Mesothelial cell of epicardium (in vitro differentiated cells): ENCODE data around the gene HOXB1. TPM values are rescaled to one million over a fixed set of nuclear protein-coding genes. Genes with fewer than 3 reads are reported as not detected.

Source experiments
- DNase-seq, 2 experiments: peaks; one replicate each; pipeline ENCODE4 v3.0.0; 2021; ENCODE audit warnings: low spot score in 2 of 2; ENCODE audit not compliant: unreplicated experiment in 2 of 2
- H3K27ac Mint-ChIP-seq: 2 replicates; pipeline ENCODE4 v1.8.0; 2021; ENCODE audit warnings: mixed read lengths
- H3K27me3 Mint-ChIP-seq: 2 replicates; pipeline ENCODE4 v1.8.0; 2021; ENCODE audit warnings: low read depth, mixed read lengths
- H3K36me3 Mint-ChIP-seq: 2 replicates; pipeline ENCODE4 v1.8.0; 2021; ENCODE audit warnings: mixed read lengths
- H3K4me1 Mint-ChIP-seq: 2 replicates; pipeline ENCODE4 v1.8.0; 2021; ENCODE audit warnings: mixed read lengths
- H3K4me3 Mint-ChIP-seq: 2 replicates; pipeline ENCODE4 v1.8.0; 2021; ENCODE audit warnings: mild to moderate bottlenecking, moderate library complexity, mixed read lengths
- H3K9me3 Mint-ChIP-seq: 2 replicates; pipeline ENCODE4 v1.8.0; 2021; ENCODE audit warnings: mixed read lengths
- total RNA-seq: library from RNA; stranded (reverse); gene quantifications from 3 replicates; pipeline ENCODE4 v1.2.1, GENCODE V29; 2021
- TF ChIP-seq, protein P1 (sequence below): fragments of 200-600 bp; sonication (generic); IDR thresholded peaks from one replicate; pipeline ENCODE4 v1.5.0; 2021; ENCODE audit warnings: antibody characterized with exemption; ENCODE audit not compliant: unreplicated experiment

HOXB1 gene
- total RNA-seq, 1 donor from 2014 or later = 0.25 TPM

DNA sequence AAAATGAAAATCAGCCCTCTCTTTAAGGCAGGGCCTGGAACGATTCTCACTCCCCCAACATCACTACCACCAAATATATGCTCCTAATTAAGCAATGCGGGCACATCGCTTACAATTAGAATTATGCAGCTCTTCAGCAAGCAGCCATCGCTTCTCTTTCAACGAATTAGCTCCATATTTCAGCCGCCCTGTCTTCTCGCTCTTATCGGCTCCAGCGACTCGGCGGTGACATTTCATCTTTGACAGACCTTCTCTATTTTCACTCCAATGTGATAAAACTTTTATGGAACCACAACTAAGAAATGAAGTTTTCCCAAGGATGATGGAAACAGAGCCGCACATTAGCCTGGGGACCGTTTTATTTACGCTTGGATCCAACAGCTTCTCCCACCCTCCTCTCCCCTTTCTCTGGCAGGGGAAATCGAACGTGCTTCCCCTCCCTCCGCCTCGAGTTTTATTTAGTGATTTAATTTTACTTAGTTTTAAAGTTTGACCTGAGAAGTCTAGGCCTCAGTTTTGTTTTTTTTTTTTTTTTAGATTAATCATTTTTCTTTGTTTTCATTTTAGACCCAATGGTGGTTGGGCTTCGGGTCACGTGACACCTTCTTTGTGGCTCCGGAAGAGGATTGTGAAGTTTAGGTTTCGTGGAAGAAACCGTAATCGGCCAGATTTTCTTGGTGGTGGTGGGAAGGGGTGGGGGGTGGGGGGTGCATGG is 17.2 kb upstream of the HOXB1 start:
- H3K4me3 Mint-ChIP-seq = peak overlapping the region; percentile 26
- H3K27ac Mint-ChIP-seq = peak overlapping the region; percentile 99
- no peaks in the 10 kb centered on the region for H3K27me3 Mint-ChIP-seq
- peaks cover 73% of the 10 kb centered on the region for H3K4me1 Mint-ChIP-seq
- H3K36me3 Mint-ChIP-seq = peaks cover 16% of the 10 kb centered on the region
- TF ChIP-seq, protein P1, sequence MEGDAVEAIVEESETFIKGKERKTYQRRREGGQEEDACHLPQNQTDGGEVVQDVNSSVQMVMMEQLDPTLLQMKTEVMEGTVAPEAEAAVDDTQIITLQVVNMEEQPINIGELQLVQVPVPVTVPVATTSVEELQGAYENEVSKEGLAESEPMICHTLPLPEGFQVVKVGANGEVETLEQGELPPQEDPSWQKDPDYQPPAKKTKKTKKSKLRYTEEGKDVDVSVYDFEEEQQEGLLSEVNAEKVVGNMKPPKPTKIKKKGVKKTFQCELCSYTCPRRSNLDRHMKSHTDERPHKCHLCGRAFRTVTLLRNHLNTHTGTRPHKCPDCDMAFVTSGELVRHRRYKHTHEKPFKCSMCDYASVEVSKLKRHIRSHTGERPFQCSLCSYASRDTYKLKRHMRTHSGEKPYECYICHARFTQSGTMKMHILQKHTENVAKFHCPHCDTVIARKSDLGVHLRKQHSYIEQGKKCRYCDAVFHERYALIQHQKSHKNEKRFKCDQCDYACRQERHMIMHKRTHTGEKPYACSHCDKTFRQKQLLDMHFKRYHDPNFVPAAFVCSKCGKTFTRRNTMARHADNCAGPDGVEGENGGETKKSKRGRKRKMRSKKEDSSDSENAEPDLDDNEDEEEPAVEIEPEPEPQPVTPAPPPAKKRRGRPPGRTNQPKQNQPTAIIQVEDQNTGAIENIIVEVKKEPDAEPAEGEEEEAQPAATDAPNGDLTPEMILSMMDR = no peak
- DNase-seq = no peak
- no peaks in the 10 kb centered on the region for H3K9me3 Mint-ChIP-seq

- DNase-seq = no peak
- H3K9me3 Mint-ChIP-seq = no peaks in the 10 kb centered on the region
- H3K4me1 Mint-ChIP-seq = peaks cover 71% of the 10 kb centered on the region
These were observed 16.4 kb upstream of the HOXB1 start for GRCh38 chr17:48546924-48547807.

GRCh38 chr17:48546137-48546923 is 15.5 kb upstream of the HOXB1 start:
- H3K27me3 Mint-ChIP-seq = no peaks in the 10 kb centered on the region
- peaks cover 24% of the 10 kb centered on the region for H3K36me3 Mint-ChIP-seq
- TF ChIP-seq, protein P1 = no peak
- peak overlapping the region; percentile 99 for H3K27ac Mint-ChIP-seq
- no peak for DNase-seq
- H3K9me3 Mint-ChIP-seq = no peaks in the 10 kb centered on the region
- H3K4me1 Mint-ChIP-seq = peaks cover 70% of the 10 kb centered on the region
- H3K4me3 Mint-ChIP-seq = peak overlapping the region; percentile 42

More at GRCh38 chr17:48546924-48547807, 16.4 kb upstream of the HOXB1 start:
- peaks cover 19% of the 10 kb centered on the region for H3K36me3 Mint-ChIP-seq
- H3K27ac Mint-ChIP-seq = peak overlapping the region; percentile 99
- no peaks in the 10 kb centered on the region for H3K27me3 Mint-ChIP-seq
- TF ChIP-seq, protein P1 = no peak
- peak overlapping the region; percentile 42 for H3K4me3 Mint-ChIP-seq

DNA sequence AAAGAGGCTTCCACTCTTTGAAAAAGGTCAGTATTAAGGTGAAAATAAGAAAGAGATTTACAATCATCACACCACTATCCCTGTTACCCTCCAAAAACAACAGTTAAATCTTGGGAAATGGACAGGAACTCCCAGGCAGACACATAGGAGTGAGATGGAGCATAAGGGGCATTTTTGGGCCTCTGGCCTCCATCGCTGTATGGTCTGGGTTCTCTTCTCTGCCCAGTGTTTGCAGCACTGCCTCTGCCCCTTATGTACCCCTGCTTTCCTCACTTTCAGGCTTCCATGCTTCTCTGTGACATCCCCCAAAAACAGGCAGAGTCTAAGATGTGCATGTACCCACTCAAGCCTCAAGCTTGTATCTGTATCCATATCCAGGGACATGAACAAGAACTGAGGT is 14.7 kb upstream of the HOXB1 start:
- Mint-ChIP-seq H3K36me3 (peaks cover 24% of the 10 kb centered on the region), H3K27ac (peak overlapping the region; percentile 99), H3K4me3 (peak overlapping the region; percentile 91), H3K9me3 (no peaks in the 10 kb centered on the region), H3K4me1 (peaks cover 71% of the 10 kb centered on the region), H3K27me3 (no peaks in the 10 kb centered on the region)
- DNase-seq = no peak
- TF ChIP-seq, protein P1 = no peak

DNA sequence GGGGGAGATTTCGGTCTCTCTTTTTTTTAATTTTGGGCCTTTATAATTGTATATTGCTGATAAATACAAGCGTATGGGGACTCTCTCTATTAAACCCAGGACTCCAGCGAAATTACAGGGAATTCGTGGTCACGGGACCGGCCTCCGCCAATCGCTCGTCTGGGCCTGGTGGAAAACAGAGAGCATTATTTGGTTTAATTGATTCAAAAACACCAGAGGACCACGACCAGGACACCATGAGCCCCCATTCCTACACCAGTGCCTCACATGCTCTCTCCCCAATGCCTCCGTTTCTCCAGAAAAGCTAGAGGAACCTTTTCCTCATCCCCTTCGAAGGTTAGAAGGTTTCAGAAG is 14.2 kb upstream of the HOXB1 start, which contains the start of gene HOXB2:
HOXB2 (minus strand) TSS at position 88 of the 354 bp plus-strand sequence. CDS start 198 bp downstream, outside the sequence.
- Mint-ChIP-seq H3K27ac (peak within 1 kb of the TSS; percentile 99), H3K36me3 (peaks cover 21% of the 10 kb centered on the region), H3K27me3 (no peaks in the 10 kb centered on the region), H3K4me3 (peak within 1 kb of the TSS; percentile 91), H3K4me1 (peaks cover 72% of the 10 kb centered on the region), H3K9me3 (no peaks in the 10 kb centered on the region)
- no peak for DNase-seq
- TF ChIP-seq, protein P1 = no peak
